Endothelial cell of umbilical vein (primary cell): ENCODE measurements around the gene ASB10. TPM values are rescaled to one million over a fixed set of nuclear protein-coding genes. Genes with fewer than 3 reads are reported as not detected.

Experiments used
- BruUV-seq: library from RNA; stranded (reverse); fragments of 400-500 nt; replicated peaks from 2 replicates; lab custom pipeline; 2021; lab: Mats Ljungman, UMichigan
- CTCF ChIA-PET: fragments of 300-600, 350-600 bp; sonication (Branson Sonifier 250); formaldehyde crosslinking; loops from one replicate; lab custom pipeline; 2021; ENCODE audit warnings: antibody characterized with exemption, inconsistent platforms; lab: Charles Lee
- POLR2A ChIA-PET: fragments of 300-600, 350-600 bp; sonication (Branson Sonifier 250); formaldehyde crosslinking; loops from one replicate; lab custom pipeline; 2021; ENCODE audit warnings: antibody characterized with exemption, inconsistent platforms; lab: Charles Lee
- DNase-seq: peaks from one replicate; pipeline ENCODE4 v3.0.0-alpha.2; 2011; ENCODE audit warnings: low read depth, low spot score
- FAIRE-seq: peaks from 2 replicates; lab custom pipeline; 2011; peaks lifted over from hg19 to GRCh38; lab: Jason Lieb, UNC
- H2AFZ ChIP-seq: 2 replicates; pipeline ENCODE4 v1.6.0; 2012; ENCODE audit warnings: low read depth, low read length, control low read depth, inconsistent platforms
- H3K27ac ChIP-seq: 2 replicates; pipeline ENCODE4 v1.5.1; 2011; ENCODE audit warnings: low read depth, mild to moderate bottlenecking, control low read depth, low read length, moderate library complexity; ENCODE audit not compliant: insufficient read depth
- H3K27me3 ChIP-seq, 2 experiments: 2 replicates each; pipeline versions ENCODE4 v1.6.0 to v1.6.1; 2011; ENCODE audit warnings: low read length in 2 of 2, mixed read lengths in 1 of 2; ENCODE audit not compliant: control insufficient read depth in 2 of 2, insufficient read depth in 2 of 2
- H3K36me3 ChIP-seq, 2 experiments: 2 replicates in 1 of 2; 3 replicates in 1 of 2; pipeline ENCODE4 v1.5.1; 2011; ENCODE audit warnings: low read length in 2 of 2, mild to moderate bottlenecking in 1 of 2, moderate library complexity in 1 of 2; ENCODE audit not compliant: control insufficient read depth in 2 of 2, insufficient read depth in 2 of 2; ENCODE audit errors: extremely low read depth in 1 of 2
- H3K4me1 ChIP-seq: 3 replicates; pipeline ENCODE4 v1.5.1; 2011; ENCODE audit warnings: mild to moderate bottlenecking, low read length; ENCODE audit not compliant: control insufficient read depth, insufficient read depth; ENCODE audit errors: extremely low read depth
- H3K4me2 ChIP-seq: 2 replicates; pipeline ENCODE4 v1.6.1; 2011; ENCODE audit warnings: low read length, control low read depth, mixed read lengths; ENCODE audit not compliant: insufficient read depth
- H3K4me3 ChIP-seq, 3 experiments: fragments of 200-600 bp in 1 of 3; sonication (generic), shearing (Covaris generic) in 1 of 3; replicated peaks in 1 of 3; 2 replicates each; pipeline ENCODE4 v1.5.1; 2011 to 2016; ENCODE audit warnings: control low read depth in 3 of 3, low read length in 3 of 3, mild to moderate bottlenecking in 2 of 3, inconsistent platforms in 1 of 3, low read depth in 1 of 3, moderate library complexity in 1 of 3; ENCODE audit not compliant: insufficient read depth in 1 of 3
- H3K79me2 ChIP-seq: 2 replicates; pipeline ENCODE4 v1.6.0; 2012; ENCODE audit warnings: low read length, inconsistent platforms; ENCODE audit not compliant: control insufficient read depth, insufficient read depth
- H3K9ac ChIP-seq: replicated peaks from 2 replicates; pipeline ENCODE3; 2011; ENCODE audit warnings: low read length, control low read depth; ENCODE audit not compliant: insufficient read depth; ENCODE audit errors: extremely low read depth
- H3K9me1 ChIP-seq: replicated peaks from 3 replicates; pipeline ENCODE4 v1.6.0; 2011; ENCODE audit warnings: mild to moderate bottlenecking, low read length; ENCODE audit not compliant: control insufficient read depth, insufficient read depth; ENCODE audit errors: extremely low read depth
- H3K9me3 ChIP-seq: replicated peaks from 2 replicates; pipeline ENCODE4 v1.5.1; 2012; ENCODE audit warnings: low read length, inconsistent platforms; ENCODE audit not compliant: control insufficient read depth, insufficient read depth
- H4K20me1 ChIP-seq: replicated peaks from 2 replicates; pipeline ENCODE3; 2011; ENCODE audit warnings: mild to moderate bottlenecking, low read length; ENCODE audit not compliant: control insufficient read depth, insufficient read depth; ENCODE audit errors: extremely low read depth
- FOS ChIP-seq: IDR thresholded peaks from 2 replicates; pipeline ENCODE4 v1.6.1; 2011; ENCODE audit warnings: mild to moderate bottlenecking, low read length, moderate library complexity, borderline replicate concordance; ENCODE audit not compliant: insufficient read depth
- GATA2 ChIP-seq: IDR thresholded peaks from 2 replicates; pipeline ENCODE4 v1.7.0; 2011; ENCODE audit warnings: low read depth, mild to moderate bottlenecking, moderate library complexity, mixed read lengths, low read length; ENCODE audit not compliant: insufficient read length, insufficient read depth
- JUN ChIP-seq: IDR thresholded peaks from 2 replicates; pipeline ENCODE4 v1.6.1; 2011; ENCODE audit warnings: borderline replicate concordance, low read depth; ENCODE audit not compliant: insufficient read length, insufficient read depth
- POLR2A ChIP-seq: IDR thresholded peaks from 2 replicates; pipeline ENCODE4 v1.6.1; 2012; ENCODE audit warnings: low read depth, mild to moderate bottlenecking, control low read depth, low read length
- dilution Hi-C: fragments of 300-500 bp; cut with MboI; formaldehyde crosslinking; loops from one replicate; pipeline ENCODE4 v1.15.0; 2019; ENCODE audit warnings: low sequenced_read_pairs; ENCODE audit not compliant: extremely low pct_ligation_motif_present
- intact Hi-C: fragments of 100-400 bp; cut with micrococcal nuclease; formaldehyde crosslinking; loops from one replicate; pipeline ENCODE4 v1.10.0; 2022
- polyA plus RNA-seq, 4 experiments: library from polyadenylated mRNA; depleted of rRNA in 3 of 4; stranded (reverse) in 3 of 4; unstranded in 1 of 4; fragments of >200 nt; gene quantifications; 2 replicates each; pipeline versions ENCODE4 v1.2.1 to v1.2.3, GENCODE V29; 2011 to 2012; ENCODE audit warnings: missing spikeins in 1 of 4
- total RNA-seq: library from RNA; stranded (reverse); gene quantifications from 2 replicates; pipeline ENCODE4 v1.2.3, GENCODE V29; 2021
- TF ChIP-seq, protein P1 (sequence below): IDR thresholded peaks from 2 replicates; pipeline ENCODE4 v1.6.1; 2011; ENCODE audit not compliant: insufficient read depth, insufficient read length

The ASB10 gene
- total and polyA plus RNA-seq, 2 donors (not counting 3 experiments of a cell fraction or from before 2014, with no cell fraction given) = not detected

DNA sequence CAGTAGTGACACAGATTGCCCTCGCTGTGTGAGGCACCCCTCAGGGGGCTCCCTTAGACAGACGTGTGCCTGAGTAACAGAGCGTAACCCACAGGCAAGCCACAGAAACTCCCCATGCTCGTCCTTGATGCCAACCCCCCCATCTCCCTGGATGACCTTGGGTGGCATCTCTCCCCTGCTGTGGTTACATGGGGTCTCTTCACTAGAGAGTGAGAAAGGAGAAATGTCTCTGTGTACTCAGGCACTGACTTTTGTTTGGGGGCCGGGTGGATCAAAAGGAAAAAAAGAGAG lies 1.1 kb upstream of the ASB10 start:
- no TSS peak for BruUV-seq
- dilution Hi-C loops (no loop called here), intact Hi-C loops (no loop called here)
- Histone ChIP-seq H3K4me2 (no peak overlapping the region), H3K36me3 (no peaks in the 10 kb centered on the region), H3K9ac (no peak overlapping the region), H3K4me1 (no peaks in the 10 kb centered on the region), H3K27me3 (peaks cover 12 to 15% of the 10 kb centered on the region in 2 experiments), H3K27ac (no peak overlapping the region), H3K9me3 (no peaks in the 10 kb centered on the region), H4K20me1 (no peaks in the 10 kb centered on the region), H3K79me2 (no peaks in the 10 kb centered on the region), H2AFZ (no peak overlapping the region), H3K4me3 (no peak overlapping the region), H3K9me1 (no peaks in the 10 kb centered on the region)
- TF ChIP-seq GATA2 = no peak
- TF ChIP-seq FOS = no peak
- no peak for TF ChIP-seq JUN
- TF ChIP-seq, protein P1, sequence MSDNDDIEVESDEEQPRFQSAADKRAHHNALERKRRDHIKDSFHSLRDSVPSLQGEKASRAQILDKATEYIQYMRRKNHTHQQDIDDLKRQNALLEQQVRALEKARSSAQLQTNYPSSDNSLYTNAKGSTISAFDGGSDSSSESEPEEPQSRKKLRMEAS = no peak
- TF ChIP-seq POLR2A = no peak
- CTCF ChIA-PET = no interaction called here
- POLR2A ChIA-PET = no interaction called here
- DNase-seq (no peak), FAIRE-seq (no peak)

GRCh38 chr7:151187409-151188251 lies 580 bp upstream of the ASB10 start:
- Histone ChIP-seq H4K20me1 (no peaks in the 10 kb centered on the region), H3K9me1 (no peaks in the 10 kb centered on the region), H3K9me3 (no peaks in the 10 kb centered on the region), H3K27me3 (peaks cover 12 to 15% of the 10 kb centered on the region in 2 experiments), H3K4me2 (no peak overlapping the region), H3K36me3 (no peaks in the 10 kb centered on the region), H3K9ac (no peak overlapping the region), H3K4me3 (no peak overlapping the region), H3K4me1 (no peaks in the 10 kb centered on the region), H3K79me2 (no peaks in the 10 kb centered on the region), H2AFZ (no peak overlapping the region), H3K27ac (no peak overlapping the region)
- ChIA-PET CTCF (no interaction called here), POLR2A (interaction anchor here (0.6 kb wide), 1 partner anchor 402 kb away, joined by 4 read pairs; no protein-coding TSS in a partner anchor)
- FAIRE-seq = no peak
- TF ChIP-seq GATA2 = no peak
- no peak for TF ChIP-seq POLR2A
- no TSS peak for BruUV-seq
- no peak for DNase-seq
- intact Hi-C loops (no loop called here), dilution Hi-C loops (no loop called here)
